Activated CD4-positive, alpha-beta T cell treated with anti-CD3 and anti-CD28 coated beads, Interleukin-2, amount 50 U/mL, for 48 hours (primary cell): ENCODE measurements around the gene HOXD9.

ENCODE experiments used
- DNase-seq, 2 experiments: peaks; one replicate each; pipeline ENCODE4 v3.0.0-alpha.2; 2020

Gene HOXD9

GRCh38 chr2:176126929-176127773, 4.6 kb downstream of the HOXD9 start:
- DNase-seq: peak; percentile 72 to 78

- no peak for DNase-seq
These were observed 5.2 kb downstream of the HOXD9 start for GRCh38 chr2:176127774-176128072.

- no peak for DNase-seq
These were observed 5.9 kb downstream of the HOXD9 start for GRCh38 chr2:176128172-176128981.

- no peak for DNase-seq
These were observed 6.7 kb downstream of the HOXD9 start, which contains the start of gene HOXD8 for GRCh38 chr2:176128982-176129796. HOXD8 (plus strand) TSS chr2:176129705; CDS start chr2:176130367, 662 bp downstream.

GRCh38 chr2:176129813-176130146, 7.3 kb downstream of the HOXD9 start:
- no peak for DNase-seq

- no peak for DNase-seq
These were observed 7.8 kb downstream of the HOXD9 start for GRCh38 chr2:176130147-176130956.

- no peak for DNase-seq
These were observed 8.7 kb downstream of the HOXD9 start for GRCh38 chr2:176130957-176131847.

GRCh38 chr2:176131848-176132158, 9.3 kb downstream of the HOXD9 start:
- no peak for DNase-seq

GRCh38 chr2:176132205-176133171, 10.0 kb downstream of the HOXD9 start:
- DNase-seq: no peak

GRCh38 chr2:176133389-176133788, 10.9 kb downstream of the HOXD9 start:
- no peak for DNase-seq

GRCh38 chr2:176134035-176134434, 11.5 kb downstream of the HOXD9 start:
- no peak for DNase-seq

- DNase-seq: no peak
These were observed 12.5 kb downstream of the HOXD9 start for GRCh38 chr2:176135035-176135440.

GRCh38 chr2:176136374-176137251, 14.1 kb downstream of the HOXD9 start:
- peak in 1 of 2 experiments; percentile 3 for DNase-seq

GRCh38 chr2:176137252-176137580, 14.7 kb downstream of the HOXD9 start:
- no peak for DNase-seq

- DNase-seq: no peak
These were observed 15.4 kb downstream of the HOXD9 start for GRCh38 chr2:176137906-176138305.

GRCh38 chr2:176138526-176138922, 16.0 kb downstream of the HOXD9 start:
- no peak for DNase-seq

GRCh38 chr2:176138923-176139660, 16.6 kb downstream of the HOXD9 start:
- DNase-seq: peak in 1 of 2 experiments; percentile 1

GRCh38 chr2:176139661-176140512, 17.4 kb downstream of the HOXD9 start:
- DNase-seq: no peak
